SHP77 (cell line): ENCODE measurements around the gene OR1K1.
A peak's percentile ranks its signal among the peaks of the same experiment; 100 is the strongest.
"Not testable (repeated sequence)": the region's sequence is repeated elsewhere in the genome, so short reads cannot be mapped to it uniquely, and the experiment has no call there.

Source experiments
- DNase-seq, 2 experiments: peaks; one replicate each; lab custom pipeline; 2025; lab: John Stamatoyannopoulos, UW

Gene OR1K1

GRCh38 chr9:122800066-122801060 is at the start of gene OR1K1:
TSS of gene OR1K1 (plus strand) at chr9:122800123. CDS start at chr9:122800123, 0 bp downstream.
- DNase-seq: no peak

GRCh38 chr9:122754825-122755224 is 45.1 kb upstream of the OR1K1 start:
- no peak for DNase-seq

- DNase-seq: no peak
Measured at GRCh38 chr9:122767817-122768216, 32.1 kb upstream of the OR1K1 start.

- DNase-seq: no peak
Measured at GRCh38 chr9:122777052-122777451, 22.9 kb upstream of the OR1K1 start.

- DNase-seq: no peak
Measured at GRCh38 chr9:122777935-122778627, 21.8 kb upstream of the OR1K1 start.

GRCh38 chr9:122779181-122779580 is 20.7 kb upstream of the OR1K1 start:
- DNase-seq: no peak

- DNase-seq: no peak
Measured at GRCh38 chr9:122780026-122780425, 19.9 kb upstream of the OR1K1 start.

- no peak for DNase-seq
Measured at GRCh38 chr9:122781671-122782070, 18.3 kb upstream of the OR1K1 start.

- DNase-seq: no peak
Measured at GRCh38 chr9:122785269-122785668, 14.7 kb upstream of the OR1K1 start.

GRCh38 chr9:122786338-122786737 is 13.6 kb upstream of the OR1K1 start:
- DNase-seq: no peak

- DNase-seq: no peak
Measured at GRCh38 chr9:122788831-122789230, 11.1 kb upstream of the OR1K1 start, which contains the start of gene OR5C1. TSS of gene OR5C1 (plus strand) at chr9:122788933. CDS start at chr9:122788933, 0 bp downstream.

GRCh38 chr9:122789256-122790046 is 10.5 kb upstream of the OR1K1 start:
- no peak for DNase-seq

GRCh38 chr9:122791872-122792669 is 7.9 kb upstream of the OR1K1 start:
- no peak for DNase-seq

- DNase-seq: no peak
Measured at GRCh38 chr9:122797316-122798063, 2.4 kb upstream of the OR1K1 start.

- no peak for DNase-seq
Measured at GRCh38 chr9:122806661-122807060, 6.7 kb downstream of the OR1K1 start.

- no peak for DNase-seq
Measured at GRCh38 chr9:122807271-122807900, 7.5 kb downstream of the OR1K1 start.

- no peak for DNase-seq
Measured at GRCh38 chr9:122808141-122808540, 8.2 kb downstream of the OR1K1 start.

GRCh38 chr9:122809261-122809660 is 9.3 kb downstream of the OR1K1 start:
- not testable (repeated sequence) for DNase-seq

- peak; percentile 56 to 77 for DNase-seq
Measured at GRCh38 chr9:122810306-122810946, 10.5 kb downstream of the OR1K1 start.
